ENCODE data around the gene ACP5. TPM values are rescaled to one million over a fixed set of nuclear protein-coding genes. Genes with fewer than 3 reads are reported as not detected.

Gene ACP5
- total and polyA plus RNA-seq, 2 of the 8 experiments (the other 6 are each of a cell fraction or from before 2014, with no cell fraction given) = 9.0 to 14.3 TPM

- TF ChIP-seq, protein P1, sequence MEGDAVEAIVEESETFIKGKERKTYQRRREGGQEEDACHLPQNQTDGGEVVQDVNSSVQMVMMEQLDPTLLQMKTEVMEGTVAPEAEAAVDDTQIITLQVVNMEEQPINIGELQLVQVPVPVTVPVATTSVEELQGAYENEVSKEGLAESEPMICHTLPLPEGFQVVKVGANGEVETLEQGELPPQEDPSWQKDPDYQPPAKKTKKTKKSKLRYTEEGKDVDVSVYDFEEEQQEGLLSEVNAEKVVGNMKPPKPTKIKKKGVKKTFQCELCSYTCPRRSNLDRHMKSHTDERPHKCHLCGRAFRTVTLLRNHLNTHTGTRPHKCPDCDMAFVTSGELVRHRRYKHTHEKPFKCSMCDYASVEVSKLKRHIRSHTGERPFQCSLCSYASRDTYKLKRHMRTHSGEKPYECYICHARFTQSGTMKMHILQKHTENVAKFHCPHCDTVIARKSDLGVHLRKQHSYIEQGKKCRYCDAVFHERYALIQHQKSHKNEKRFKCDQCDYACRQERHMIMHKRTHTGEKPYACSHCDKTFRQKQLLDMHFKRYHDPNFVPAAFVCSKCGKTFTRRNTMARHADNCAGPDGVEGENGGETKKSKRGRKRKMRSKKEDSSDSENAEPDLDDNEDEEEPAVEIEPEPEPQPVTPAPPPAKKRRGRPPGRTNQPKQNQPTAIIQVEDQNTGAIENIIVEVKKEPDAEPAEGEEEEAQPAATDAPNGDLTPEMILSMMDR (IDR thresholded peaks at IDR 0.05; ENCODE audit: control extremely low read depth in 1 of 3, insufficient read depth in 1 of 3, low read depth in 1 of 3, low read length in 3 of 3) = peak; percentile 91 to 96 (median 94)
- no peak for TF ChIP-seq SIX5 (IDR thresholded peaks at IDR 0.05; ENCODE audit: low read depth, low read length)
- no peak for TF ChIP-seq TAF1 (IDR thresholded peaks at IDR 0.05; ENCODE audit: low read depth, low read length)
- TF ChIP-seq SP2 (IDR thresholded peaks at IDR 0.05; ENCODE audit: low read length) = no peak
- TF ChIP-seq RXRA (IDR thresholded peaks at IDR 0.05; ENCODE audit: insufficient read depth, low read depth, low read length) = no peak
- no peak for TF ChIP-seq CHD7 (IDR thresholded peaks at IDR 0.05; ENCODE audit: insufficient replicate concordance, low read length)
- no peak for TF ChIP-seq CHD1 (IDR thresholded peaks at IDR 0.05; ENCODE audit: low read depth, low read length)
- TF ChIP-seq SUZ12 (IDR thresholded peaks at IDR 0.05; ENCODE audit: low read length) = no peak
- TF ChIP-seq CHD2 (IDR thresholded peaks at IDR 0.05; ENCODE audit: low read length) = 0 out of 2 replicates have a peak, but pooled peaks have one; percentile 10
Observed at GRCh38 chr19:11551603-11552235, 25.7 kb downstream of the ACP5 start (continued).

All from H1 (cell line).